ENCODE results near the gene FBLN5. TPM values are rescaled to one million over a fixed set of nuclear protein-coding genes. Genes with fewer than 3 reads are reported as not detected.

Gene FBLN5
- total and polyA plus RNA-seq, 2 of the 4 experiments (the other 2 are of a cell fraction) = 10.6 to 76.4 TPM

GRCh38 chr14:91935586-91935985 lies 11.9 kb downstream of the FBLN5 start:
- H3K56ac ChIP-seq (ENCODE audit: extremely low read depth, insufficient read depth, low read length) = no peak overlapping the region
- no peak overlapping the region for H2BK15ac ChIP-seq (ENCODE audit: low read depth, low read length)
- CTCF ChIA-PET = interaction anchor here (1.0 to 1.2 kb wide), 2 partner anchors 11 to 62 kb away, joined by 3 read pairs; no protein-coding TSS in a partner anchor
- H3K14ac ChIP-seq (replicated peaks; ENCODE audit: low read depth, low read length) = no peak overlapping the region
- H3K27me3 ChIP-seq (ENCODE audit: control insufficient read depth, insufficient read depth, low read length) = no peaks in the 10 kb centered on the region
- no peak overlapping the region for H2BK120ac ChIP-seq (ENCODE audit: low read depth, low read length)
- peaks cover 4% of the 10 kb centered on the region; the same call in 1 of the 2 replicates for H3K9me1 ChIP-seq (ENCODE audit: insufficient read depth, low read length)
- no peak overlapping the region for H2BK5ac ChIP-seq (ENCODE audit: low read depth, low read length, poor library complexity, severe bottlenecking)
- H4K8ac ChIP-seq (ENCODE audit: low read depth in 2 of 2, low read length in 2 of 2) = no peak overlapping the region
- no peak overlapping the region for H4K91ac ChIP-seq (ENCODE audit: insufficient read depth, low read depth, low read length)
- H3K4me2 ChIP-seq (ENCODE audit: low read depth, low read length) = no peak overlapping the region
- H3K4me1 ChIP-seq (ENCODE audit: control insufficient read depth, insufficient read depth, low read length) = no peaks in the 10 kb centered on the region
- intact Hi-C loops (cut with micrococcal nuclease) = no loop called here
- H2AK9ac ChIP-seq (replicated peaks; ENCODE audit: low read depth, low read length, poor library complexity) = no peak overlapping the region
- POLR2A ChIA-PET (ENCODE audit: unreplicated experiment) = no interaction called here
- H2AK5ac ChIP-seq (ENCODE audit: low read depth, low read length) = no peak overlapping the region
- H3K36me3 ChIP-seq (ENCODE audit: control insufficient read depth, insufficient read depth, low read length) = peaks cover 62% of the 10 kb centered on the region
- no peak for TF ChIP-seq SMC3 (IDR thresholded peaks at IDR 0.05; ENCODE audit: low read depth, low read length)
- TF ChIP-seq CEBPB (IDR thresholded peaks at IDR 0.05; ENCODE audit: low read depth, low read length) = no peak
- no peak for TF ChIP-seq NFE2L2 (IDR thresholded peaks at IDR 0.05; ENCODE audit: low read depth, low read length)
- TF ChIP-seq RCOR1 (IDR thresholded peaks at IDR 0.05; ENCODE audit: insufficient replicate concordance, low read length) = no peak
- no peak for TF ChIP-seq FOS (IDR thresholded peaks at IDR 0.05; ENCODE audit: low read depth, low read length)
- no peak for TF ChIP-seq BHLHE40 (IDR thresholded peaks at IDR 0.05; ENCODE audit: low read depth, low read length)
- no peak for TF ChIP-seq MAFK (IDR thresholded peaks at IDR 0.05; ENCODE audit: low read depth, low read length)
- TF ChIP-seq RFX5 (IDR thresholded peaks at IDR 0.05; ENCODE audit: low read depth, low read length) = no peak
- no peak for TF ChIP-seq MAZ (IDR thresholded peaks at IDR 0.05; ENCODE audit: borderline replicate concordance, low read depth, low read length)
- TF ChIP-seq POLR2A (IDR thresholded peaks at IDR 0.05; ENCODE audit: low read depth, low read length) = no peak
- no peak for TF ChIP-seq RAD21 (IDR thresholded peaks at IDR 0.05; ENCODE audit: low read length)
- TF ChIP-seq, protein P1, sequence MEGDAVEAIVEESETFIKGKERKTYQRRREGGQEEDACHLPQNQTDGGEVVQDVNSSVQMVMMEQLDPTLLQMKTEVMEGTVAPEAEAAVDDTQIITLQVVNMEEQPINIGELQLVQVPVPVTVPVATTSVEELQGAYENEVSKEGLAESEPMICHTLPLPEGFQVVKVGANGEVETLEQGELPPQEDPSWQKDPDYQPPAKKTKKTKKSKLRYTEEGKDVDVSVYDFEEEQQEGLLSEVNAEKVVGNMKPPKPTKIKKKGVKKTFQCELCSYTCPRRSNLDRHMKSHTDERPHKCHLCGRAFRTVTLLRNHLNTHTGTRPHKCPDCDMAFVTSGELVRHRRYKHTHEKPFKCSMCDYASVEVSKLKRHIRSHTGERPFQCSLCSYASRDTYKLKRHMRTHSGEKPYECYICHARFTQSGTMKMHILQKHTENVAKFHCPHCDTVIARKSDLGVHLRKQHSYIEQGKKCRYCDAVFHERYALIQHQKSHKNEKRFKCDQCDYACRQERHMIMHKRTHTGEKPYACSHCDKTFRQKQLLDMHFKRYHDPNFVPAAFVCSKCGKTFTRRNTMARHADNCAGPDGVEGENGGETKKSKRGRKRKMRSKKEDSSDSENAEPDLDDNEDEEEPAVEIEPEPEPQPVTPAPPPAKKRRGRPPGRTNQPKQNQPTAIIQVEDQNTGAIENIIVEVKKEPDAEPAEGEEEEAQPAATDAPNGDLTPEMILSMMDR (conservative IDR thresholded peaks at IDR 0.05; ENCODE audit: low read depth, low read length) = no peak
- TF ChIP-seq CHD1 (IDR thresholded peaks at IDR 0.05; ENCODE audit: low read depth, low read length) = no peak
- TF ChIP-seq MXI1 (IDR thresholded peaks at IDR 0.05; ENCODE audit: borderline replicate concordance, low read depth, low read length) = no peak
- H4K5ac ChIP-seq (ENCODE audit: low read depth, low read length) = no peak overlapping the region
- H3K9me3 ChIP-seq (ENCODE audit: control insufficient read depth, insufficient read depth, low read length) = no peaks in the 10 kb centered on the region
- no peak overlapping the region for H2AFZ ChIP-seq (replicated peaks; ENCODE audit: low read length, poor library complexity)
- no peak overlapping the region for H3K18ac ChIP-seq (ENCODE audit: low read depth, low read length)
- H2BK20ac ChIP-seq (ENCODE audit: low read depth, low read length) = no peak overlapping the region
- no peak overlapping the region for H3K4ac ChIP-seq (ENCODE audit: low read depth, low read length)
- H3K9ac ChIP-seq (ENCODE audit: low read depth, low read length) = no peak overlapping the region
- no peak overlapping the region for H3K23ac ChIP-seq (ENCODE audit: low read depth, low read length)
- dilution Hi-C loops (cut with HindIII; ENCODE audit: low sequenced_read_pairs, unreplicated experiment) = no loop called here
- ATAC-seq (ENCODE audit: low read depth) (no peak), DNase-seq (no peak)
- BruUV-seq (replicated peaks) = no TSS peak
- H3K27ac ChIP-seq (ENCODE audit: insufficient read depth, low read length) = no peak overlapping the region
- 84% methylated on average over 6 of the region's 6 CpGs; no CpG with 5 or more reads in 1 of the 2 experiments for WGBS, 2 experiments (ENCODE audit: extremely low coverage in 2 of 2, insufficient read length in 1 of 2)
- in situ Hi-C loops (cut with MboI; ENCODE audit: low sequenced_read_pairs) = no loop called here
- H3K4me3 ChIP-seq (ENCODE audit: insufficient read depth, low read depth, low read length) = no peak overlapping the region
- peaks cover 16 to 42% of the 10 kb centered on the region in 2 experiments; a peak in 3 of 4 replicates for H3K79me1 ChIP-seq (ENCODE audit: low read depth in 1 of 2, low read length in 2 of 2)
- H4K20me1 ChIP-seq (ENCODE audit: insufficient read depth, low read length) = peaks cover 7% of the 10 kb centered on the region; the same call in 1 of the 2 replicates

All from IMR-90 (cell line).